PC-9 (cell line): ENCODE measurements around the gene KLF13. TPM values are rescaled to one million over a fixed set of nuclear protein-coding genes. Genes with fewer than 3 reads are reported as not detected.

Experiments
- BruUV-seq: library from RNA; stranded (reverse); fragments of 400-500 nt; replicated peaks from 2 replicates; lab custom pipeline; 2021; lab: Mats Ljungman, UMichigan
- CTCF ChIA-PET: fragments of 300-600 bp; sonication (Branson Sonifier 250); formaldehyde crosslinking; loops from one replicate; lab custom pipeline; 2022; ENCODE audit warnings: antibody characterized with exemption; lab: Charles Lee
- POLR2A ChIA-PET: fragments of 300-600 bp; sonication (Branson Sonifier 250); formaldehyde crosslinking; loops from one replicate; lab custom pipeline; 2022; ENCODE audit warnings: antibody characterized with exemption; ENCODE audit not compliant: unreplicated experiment; lab: Charles Lee
- DNase-seq, 2 experiments: peaks; one replicate each; pipeline versions ENCODE4 v3.0.0 to v3.0.0-alpha.2; 2015 to 2022; ENCODE audit warnings: mixed read lengths in 1 of 2
- H2AFZ ChIP-seq: fragments of 200-600 bp; sonication (generic); 2 replicates; pipeline ENCODE4 v1.8.1; 2017; ENCODE audit warnings: antibody characterized with exemption
- H3F3A ChIP-seq: fragments of 200-600 bp; sonication (generic); 2 replicates; pipeline ENCODE4 v1.8.1; 2017; ENCODE audit warnings: antibody characterized with exemption, mild to moderate bottlenecking, low read depth; ENCODE audit not compliant: insufficient read depth
- H3K27ac ChIP-seq: fragments of 200-600 bp; sonication (generic); 2 replicates; pipeline ENCODE4 v1.6.1; 2016; ENCODE audit warnings: mixed run types
- H3K27me3 ChIP-seq: fragments of 200-600 bp; sonication (generic); 2 replicates; pipeline ENCODE4 v1.6.1; 2016; ENCODE audit warnings: low read depth, mixed run types; ENCODE audit not compliant: insufficient read depth
- H3K36me3 ChIP-seq: fragments of 200-600 bp; sonication (generic); 2 replicates; pipeline ENCODE4 v1.6.1; 2016; ENCODE audit warnings: low read depth, mixed run types
- H3K4me1 ChIP-seq: fragments of 200-600 bp; sonication (generic); replicated peaks from 2 replicates; pipeline ENCODE4 v1.6.1; 2016; ENCODE audit warnings: mixed run types; ENCODE audit not compliant: insufficient read depth
- H3K4me2 ChIP-seq: fragments of 200-600 bp; sonication (generic); 2 replicates; pipeline ENCODE4 v1.6.1; 2017; ENCODE audit warnings: mixed run types
- H3K4me3 ChIP-seq: fragments of 200-600 bp; sonication (generic); 2 replicates; pipeline ENCODE4 v1.6.1; 2016; ENCODE audit warnings: mixed run types
- H3K79me2 ChIP-seq: fragments of 200-600 bp; sonication (generic); 2 replicates; pipeline ENCODE4 v1.6.1; 2017; ENCODE audit warnings: low read depth, mixed run types
- H3K9me2 ChIP-seq: fragments of 200-600 bp; sonication (generic); 2 replicates; pipeline ENCODE4 v1.8.1; 2017; ENCODE audit warnings: mild to moderate bottlenecking; ENCODE audit not compliant: insufficient read depth
- H3K9me3 ChIP-seq: fragments of 200-600 bp; sonication (generic); 2 replicates; pipeline ENCODE4 v1.8.1; 2016; ENCODE audit warnings: low read depth; ENCODE audit not compliant: insufficient read depth
- H4K20me1 ChIP-seq: fragments of 200-600 bp; sonication (generic); 2 replicates; pipeline ENCODE4 v1.8.1; 2017; ENCODE audit not compliant: insufficient read depth
- CTCF ChIP-seq: fragments of 200-600 bp; sonication (generic); conservative IDR thresholded peaks from 2 replicates; pipeline ENCODE4 v1.6.1; 2017; ENCODE audit warnings: mixed run types, antibody characterized with exemption, mild to moderate bottlenecking, moderate library complexity
- EZH2 ChIP-seq: fragments of 200-600 bp; sonication (generic); IDR thresholded peaks from 2 replicates; pipeline ENCODE4 v1.8.0; 2017; ENCODE audit warnings: antibody characterized with exemption, low read depth
- intact Hi-C: fragments of 100-400 bp; cut with micrococcal nuclease; formaldehyde crosslinking; loops from one replicate; pipeline ENCODE4 v1.10.0; 2022; ENCODE audit not compliant: unreplicated experiment
- total RNA-seq: library from RNA; stranded (reverse); gene quantifications from 2 replicates; pipeline ENCODE4 v1.2.3, GENCODE V29; 2021

KLF13 gene
- total RNA-seq, 1 experiment from 2014 or later = 3.4 TPM

- H3F3A ChIP-seq = no peaks in the 10 kb centered on the region
- no peak overlapping the region for H3K27ac ChIP-seq
- ChIA-PET CTCF (no interaction called here), POLR2A (no interaction called here)
- intact Hi-C loops = no loop called here
- no peak overlapping the region for H2AFZ ChIP-seq
- no peaks in the 10 kb centered on the region for H3K79me2 ChIP-seq
- H3K4me3 ChIP-seq = no peak overlapping the region
- no peaks in the 10 kb centered on the region for H3K9me2 ChIP-seq
- H3K36me3 ChIP-seq = no peaks in the 10 kb centered on the region
- TF ChIP-seq CTCF (no peak), EZH2 (no peak)
- BruUV-seq = no TSS peak
- H3K4me1 ChIP-seq = no peaks in the 10 kb centered on the region
- no peaks in the 10 kb centered on the region for H4K20me1 ChIP-seq
- no peak overlapping the region for H3K4me2 ChIP-seq
- DNase-seq = no peak
- no peaks in the 10 kb centered on the region for H3K9me3 ChIP-seq
- H3K27me3 ChIP-seq = peaks cover 54% of the 10 kb centered on the region
Observed at GRCh38 chr15:31379577-31379976, 52.9 kb downstream of the KLF13 start.

GRCh38 chr15:31381801-31382712 lies 55.4 kb downstream of the KLF13 start:
- no peaks in the 10 kb centered on the region for H3K9me2 ChIP-seq
- CTCF ChIA-PET = no interaction called here
- DNase-seq = no peak

GRCh38 chr15:31382713-31383045 lies 56.0 kb downstream of the KLF13 start:
- Histone ChIP-seq H3K36me3 (no peaks in the 10 kb centered on the region), H3K4me3 (no peak overlapping the region), H3K9me3 (no peaks in the 10 kb centered on the region), H3K4me2 (no peak overlapping the region), H3K79me2 (no peaks in the 10 kb centered on the region), H3K27me3 (peaks cover 34% of the 10 kb centered on the region), H3K27ac (no peak overlapping the region), H4K20me1 (no peaks in the 10 kb centered on the region), H3K4me1 (no peaks in the 10 kb centered on the region), H3K9me2 (no peaks in the 10 kb centered on the region), H3F3A (no peaks in the 10 kb centered on the region), H2AFZ (no peak overlapping the region)
- no peak for DNase-seq
- intact Hi-C loops = no loop called here
- POLR2A ChIA-PET = no interaction called here
- TF ChIP-seq CTCF (no peak), EZH2 (no peak)
- BruUV-seq = no TSS peak
- CTCF ChIA-PET = no interaction called here

More at GRCh38 chr15:31381801-31382712, 55.4 kb downstream of the KLF13 start:
- Histone ChIP-seq H2AFZ (no peak overlapping the region), H3K27ac (no peak overlapping the region), H3K4me3 (no peak overlapping the region), H3F3A (no peaks in the 10 kb centered on the region), H3K9me3 (no peaks in the 10 kb centered on the region), H3K36me3 (no peaks in the 10 kb centered on the region), H3K4me1 (no peaks in the 10 kb centered on the region), H3K79me2 (no peaks in the 10 kb centered on the region), H3K27me3 (peaks cover 40% of the 10 kb centered on the region), H3K4me2 (no peak overlapping the region), H4K20me1 (no peaks in the 10 kb centered on the region)
- POLR2A ChIA-PET = no interaction called here
- no TSS peak for BruUV-seq
- TF ChIP-seq EZH2 (no peak), CTCF (no peak)
- intact Hi-C loops = no loop called here
